Hematopoietic multipotent progenitor cell (in vitro differentiated cells): ENCODE measurements around the gene CAVIN3. TPM values are rescaled to one million over a fixed set of nuclear protein-coding genes. Genes with fewer than 3 reads are reported as not detected.
"Not testable (repeated sequence)": the region's sequence is repeated elsewhere in the genome, so short reads cannot be mapped to it uniquely, and the experiment has no call there.

Experiments used
- DNase-seq, 3 donors: peaks; one replicate each; pipeline ENCODE4 v3.0.0-alpha.2; 2011 to 2015; ENCODE audit warnings: low read depth in 2 of 3, low spot score in 2 of 3
- total RNA-seq: library from RNA; depleted of rRNA; stranded (reverse); fragments of >200 nt; gene quantifications from one replicate; pipeline ENCODE4 v1.2.3, GENCODE V29; 2012

Gene CAVIN3
- total RNA-seq, 1 donor: 0.27 TPM

DNA sequence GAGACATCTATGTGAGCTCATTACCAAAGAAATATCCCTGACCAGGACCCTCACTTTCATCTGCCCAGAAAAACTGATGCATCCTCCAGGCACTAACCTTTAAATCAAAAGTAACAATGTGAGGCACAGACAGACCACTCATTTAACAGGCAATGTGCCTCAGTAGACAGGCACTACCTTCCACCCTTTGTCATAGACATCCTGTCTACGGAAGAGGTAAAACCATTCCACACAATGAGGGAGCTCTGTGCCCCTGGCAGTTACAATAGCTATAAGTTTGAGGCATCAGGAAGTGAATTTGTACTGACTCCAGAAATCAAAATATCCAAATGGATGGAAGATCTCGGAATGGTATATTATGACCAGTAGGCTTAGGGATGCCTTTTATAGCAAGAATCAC is 6.7 kb upstream of the CAVIN3 start:
- no peak for DNase-seq

DNA sequence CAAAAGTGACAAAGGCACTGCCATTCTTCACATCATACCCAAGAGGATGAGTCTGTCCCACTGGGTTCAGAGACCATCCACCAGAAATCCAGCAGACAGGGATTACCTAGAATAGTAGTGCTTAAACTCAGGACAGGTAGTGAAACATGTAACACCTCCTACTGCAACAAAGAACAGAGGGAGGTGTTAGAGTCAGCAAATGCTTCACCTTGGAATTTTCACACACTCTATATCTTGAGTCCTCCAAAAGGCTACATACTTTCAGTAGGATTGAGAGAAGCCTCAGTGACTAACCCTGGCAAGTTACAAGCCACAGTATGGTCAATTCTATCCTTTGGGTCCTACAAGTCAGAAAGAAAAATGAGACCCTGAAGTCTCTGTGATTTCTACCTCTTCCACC is 6.0 kb upstream of the CAVIN3 start:
- DNase-seq: no peak

DNA sequence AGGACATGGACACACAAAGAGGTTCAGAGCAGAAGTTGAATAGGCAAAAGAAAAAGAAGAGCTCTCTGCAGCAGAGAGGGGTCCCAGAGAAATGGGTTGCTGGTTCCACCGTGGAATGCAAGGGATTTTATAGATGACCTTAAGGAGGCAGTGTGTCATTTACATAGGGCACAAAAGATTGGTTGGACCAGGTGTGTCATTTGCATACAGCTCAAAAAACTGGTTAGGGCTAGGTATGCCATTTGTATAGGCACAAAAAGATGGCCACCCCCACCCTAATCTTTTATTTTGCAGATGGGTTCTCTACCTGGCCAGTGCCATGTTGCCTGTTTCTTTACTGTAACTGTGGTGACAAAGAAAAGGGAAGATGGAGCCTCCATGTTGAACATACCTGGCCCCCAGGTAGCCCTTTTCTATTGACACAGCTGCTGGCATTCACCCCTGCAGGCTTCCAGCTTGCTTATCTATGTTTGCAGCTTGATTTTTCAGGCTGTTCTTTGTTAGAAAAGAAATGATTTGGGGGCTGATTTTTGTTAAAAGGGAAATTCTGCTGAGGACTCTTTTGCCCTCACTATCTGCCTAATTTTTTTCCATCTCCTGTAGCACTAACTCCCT is 3.1 kb upstream of the CAVIN3 start:
- DNase-seq: no peak

DNA sequence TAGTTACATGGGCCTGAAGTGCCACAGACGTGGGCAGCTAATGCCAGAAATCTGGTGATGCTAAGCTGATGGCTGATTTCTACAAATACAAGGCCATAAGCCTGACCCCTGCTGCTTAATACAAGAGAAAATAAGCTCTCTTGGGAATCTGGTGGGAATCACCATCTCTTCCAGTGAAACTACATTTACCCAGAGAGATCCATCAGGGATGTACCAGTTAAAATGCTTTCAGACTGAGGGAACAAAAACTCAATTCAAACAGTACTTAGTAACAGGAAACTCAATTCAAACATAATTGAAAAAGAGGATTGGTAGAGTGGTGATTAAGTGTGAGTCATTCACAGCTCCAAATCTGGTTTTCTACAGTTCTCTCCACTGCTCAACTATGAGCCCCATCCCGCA is 1.7 kb upstream of the CAVIN3 start:
- no peak for DNase-seq

DNA sequence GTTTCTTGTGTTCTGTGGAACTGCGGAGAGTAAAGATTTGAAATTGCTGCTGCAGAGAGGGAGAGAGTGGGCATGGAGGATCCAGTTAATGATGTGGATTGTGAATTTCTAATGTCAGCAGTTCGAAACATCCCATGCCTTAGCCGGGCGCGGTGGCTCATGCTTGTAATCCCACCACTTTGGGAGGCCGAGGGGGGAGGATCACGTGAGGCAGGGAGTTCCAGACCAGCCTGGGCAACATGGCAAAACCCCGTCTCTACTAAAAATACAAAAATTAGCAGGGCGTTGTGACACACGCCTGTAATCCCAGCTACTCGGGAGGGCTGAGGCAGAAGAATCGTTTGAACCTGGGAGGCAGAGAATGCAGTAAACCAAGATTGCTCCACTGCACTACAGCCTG is 1.1 kb upstream of the CAVIN3 start:
- no peak for DNase-seq

DNA sequence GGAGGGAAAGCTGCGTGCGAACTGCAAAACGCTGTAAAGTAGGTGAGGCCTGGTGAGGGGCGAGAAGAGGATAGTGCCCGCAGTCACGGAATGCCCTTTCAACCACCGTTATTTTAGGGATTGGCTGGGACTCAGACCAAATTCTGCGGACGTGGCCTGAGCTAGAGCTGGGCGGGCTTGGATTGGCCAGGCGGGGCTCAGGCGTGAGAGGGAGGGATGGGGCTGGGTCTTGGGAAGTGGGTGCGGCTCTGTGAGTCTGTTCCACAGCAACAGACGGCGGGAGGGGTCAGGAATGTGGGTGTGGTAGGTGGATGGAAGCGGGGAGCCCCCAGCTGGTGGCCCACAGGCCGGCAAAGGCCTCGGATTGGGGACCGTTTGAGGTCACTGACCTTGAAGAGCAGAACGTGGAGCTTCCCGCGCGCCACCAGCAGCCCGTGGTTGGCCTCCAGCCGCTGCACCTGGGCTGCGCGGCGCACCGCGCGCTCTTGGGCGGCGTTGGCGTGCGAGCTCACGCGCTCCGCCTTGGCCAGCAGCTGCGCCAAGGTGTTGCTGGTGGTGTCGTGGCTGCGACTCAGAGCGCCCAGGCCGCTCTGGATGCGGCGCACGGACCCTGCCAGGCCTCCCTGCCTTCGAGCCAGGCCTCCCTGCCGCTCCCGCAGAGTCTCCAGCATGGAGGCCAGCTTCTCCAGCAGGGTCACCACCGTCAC is 444 bp downstream of the CAVIN3 start:
- peak in 2 of 3 donors; percentile 12 for DNase-seq

DNA sequence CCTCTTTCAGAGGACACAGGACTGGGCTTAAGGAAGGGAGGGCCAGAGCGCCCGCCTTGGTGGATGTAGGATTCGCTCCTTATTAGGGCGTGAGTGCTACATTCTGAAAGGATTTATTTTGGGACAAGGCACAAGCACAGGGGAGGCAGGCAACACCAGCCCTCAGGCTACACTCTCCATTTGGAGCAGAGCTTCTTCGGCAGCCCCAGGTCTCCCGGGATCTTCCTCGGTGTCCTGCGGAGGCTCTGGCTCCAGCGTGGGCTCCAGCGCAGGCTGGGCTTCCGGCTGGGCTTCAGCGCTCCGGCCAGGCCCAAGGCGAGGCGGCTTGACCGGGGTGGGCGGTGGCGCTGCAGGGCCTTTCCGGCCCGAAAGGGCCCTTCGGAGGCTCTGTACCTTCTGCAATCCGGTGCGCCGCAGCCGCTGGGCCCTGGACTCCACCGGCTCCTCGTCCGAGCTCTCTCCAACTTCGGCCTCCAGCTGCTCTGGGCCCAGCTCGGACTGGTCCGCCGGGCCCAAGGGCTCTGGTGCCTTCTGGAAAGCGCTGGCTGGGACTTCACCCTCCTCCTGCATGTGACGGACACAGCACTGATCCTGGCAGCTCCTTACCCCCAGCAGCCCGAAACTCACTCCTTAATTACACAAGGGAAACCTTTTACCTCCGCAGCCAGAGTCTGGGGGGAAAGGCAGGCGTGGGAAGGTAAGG is 1.1 kb downstream of the CAVIN3 start:
- no peak for DNase-seq

DNA sequence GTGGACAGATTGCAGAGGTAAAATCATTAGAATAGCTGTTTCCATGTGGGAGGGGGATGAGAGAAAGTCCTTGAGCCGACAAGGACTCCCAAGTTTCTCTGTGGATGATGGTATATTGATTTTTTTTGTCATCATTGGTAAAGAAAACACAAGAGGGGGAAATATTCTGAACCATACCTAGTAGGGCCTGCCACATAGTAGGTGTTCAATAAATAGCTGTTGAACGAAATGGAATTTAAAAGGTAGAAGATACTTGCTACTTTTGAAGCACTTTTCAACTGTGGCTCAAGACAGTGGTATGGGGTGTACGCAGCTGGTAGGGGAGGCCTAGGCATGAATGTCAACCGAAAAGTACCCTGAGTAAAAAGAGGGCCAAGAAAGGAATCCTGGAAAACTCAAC is 2.1 kb downstream of the CAVIN3 start:
- no peak for DNase-seq

DNA sequence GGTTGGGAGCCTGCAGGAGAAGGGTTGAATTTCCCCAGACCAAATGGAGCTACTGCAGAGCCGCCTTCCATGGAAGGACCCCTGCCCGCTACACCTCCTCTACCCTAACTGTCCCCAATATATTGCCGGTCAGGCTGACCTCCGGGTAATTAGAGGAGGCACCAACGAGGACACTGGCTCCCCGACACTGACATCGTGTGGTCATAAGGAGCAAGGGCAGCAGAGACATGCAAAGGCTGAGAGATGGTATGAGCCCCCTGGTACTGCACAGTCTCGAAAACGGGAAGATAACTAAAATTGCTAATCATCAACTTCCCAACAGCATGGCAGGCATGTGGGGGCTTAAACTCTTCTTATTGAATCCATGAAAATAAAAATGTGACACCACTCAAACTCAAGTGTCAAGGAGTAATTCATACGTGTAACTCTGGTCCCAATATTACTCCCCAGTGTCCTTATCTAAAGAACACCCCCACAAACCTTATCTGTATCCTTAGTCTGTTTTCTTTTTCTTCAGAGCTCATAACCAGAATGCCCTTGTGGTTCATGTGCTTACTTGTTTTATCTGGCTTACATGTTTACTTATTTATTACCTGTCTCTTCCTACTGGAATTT is 4.4 kb downstream of the CAVIN3 start:
- DNase-seq: peak; percentile 4 to 66 (median 46)

DNA sequence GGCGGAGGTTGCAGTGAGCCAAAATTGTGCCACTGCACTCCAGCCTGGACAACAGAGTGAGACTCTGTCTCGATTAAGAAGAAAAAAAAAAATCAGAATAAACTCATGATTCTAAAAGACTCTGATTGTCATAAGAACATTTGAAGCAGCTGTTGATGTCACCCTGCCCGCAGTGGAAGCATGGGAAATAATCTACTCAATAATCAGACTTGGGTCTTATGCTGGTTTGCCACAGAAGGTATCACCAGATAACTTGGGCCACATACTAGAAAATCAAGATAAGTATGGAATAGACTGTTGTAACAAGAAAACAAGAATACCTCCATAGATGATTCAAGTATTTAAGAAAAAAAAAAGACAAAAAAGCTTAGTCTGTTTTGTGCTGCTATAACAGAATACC is 8.2 kb downstream of the CAVIN3 start:
- no peak for DNase-seq

DNA sequence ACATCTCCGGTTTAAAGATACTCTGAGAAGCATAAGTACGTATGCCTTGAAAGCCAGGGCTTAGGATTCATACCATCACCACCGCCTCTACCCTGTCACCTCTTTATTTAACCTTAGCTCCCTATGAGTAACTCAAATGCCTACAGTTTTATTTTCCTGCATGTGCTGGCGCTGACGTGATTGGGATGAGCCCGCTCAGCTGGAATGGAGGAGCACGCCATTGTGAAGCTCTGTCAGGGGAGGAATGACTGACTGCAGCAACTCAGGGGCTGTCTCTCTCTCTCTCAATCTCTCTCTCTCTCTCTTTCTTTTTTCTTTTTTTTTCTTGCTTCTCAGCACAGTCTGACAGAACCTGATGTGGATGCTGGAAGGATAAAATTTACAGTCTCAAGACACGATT is 12.4 kb downstream of the CAVIN3 start:
- DNase-seq: no peak

DNA sequence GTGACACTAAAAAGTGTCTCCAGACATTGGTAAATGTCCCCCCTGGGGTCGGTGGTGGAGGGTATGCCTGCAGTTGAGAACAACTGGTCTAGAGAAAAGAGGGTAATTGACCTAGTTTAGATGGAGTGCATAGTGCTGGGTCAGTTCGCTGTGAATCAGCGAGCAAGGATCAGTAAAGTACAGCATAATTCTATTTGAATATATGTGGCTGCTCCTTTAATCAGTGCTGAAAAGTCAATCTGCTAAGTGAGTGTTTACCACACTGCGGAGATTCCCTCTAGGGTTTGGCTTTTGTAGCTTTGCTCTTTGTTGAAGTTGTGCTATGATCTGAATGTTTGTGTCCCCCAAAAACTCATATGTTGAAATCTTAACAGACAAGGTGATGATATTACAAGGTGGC is 15.0 kb downstream of the CAVIN3 start:
- DNase-seq: no peak

DNA sequence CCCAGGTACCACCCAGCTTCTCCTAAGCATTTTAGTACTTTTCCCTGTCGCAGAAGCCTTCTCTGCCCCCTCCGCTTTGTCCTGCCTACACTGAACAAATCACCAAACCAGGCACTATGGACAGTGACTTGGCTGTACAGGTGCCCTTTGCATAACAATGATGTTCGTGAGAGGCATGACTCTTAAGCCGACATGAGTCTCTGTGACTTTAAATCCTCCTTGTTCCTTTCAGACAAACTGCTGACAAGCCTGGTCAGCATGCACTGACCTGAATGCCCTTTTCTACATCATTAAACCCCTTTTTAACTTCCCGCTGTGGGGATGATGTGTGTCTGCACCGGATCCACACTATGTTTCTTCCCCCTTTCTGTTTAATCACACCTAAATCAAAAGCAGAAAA is 16.6 kb downstream of the CAVIN3 start:
- DNase-seq: no peak

DNA sequence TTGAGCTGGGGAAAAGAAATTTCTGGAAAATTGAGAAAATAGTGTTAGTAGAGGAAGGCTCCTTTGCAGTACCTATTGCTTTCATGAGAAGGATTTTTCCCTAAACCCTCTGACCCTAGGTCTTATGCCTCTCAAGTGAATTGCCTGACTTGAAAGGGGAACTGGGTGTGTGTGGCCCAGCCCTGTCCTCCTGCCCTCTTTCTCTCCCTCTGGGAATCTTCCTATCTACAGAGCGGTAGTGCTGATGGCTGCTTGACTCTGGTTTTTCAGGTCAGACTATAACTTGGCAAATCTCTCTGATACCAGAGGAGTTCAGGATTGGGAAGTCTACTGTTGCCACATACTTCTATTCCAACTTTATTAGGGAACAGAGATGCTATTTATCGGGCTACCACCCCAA is 19.2 kb downstream of the CAVIN3 start:
- no peak for DNase-seq

DNA sequence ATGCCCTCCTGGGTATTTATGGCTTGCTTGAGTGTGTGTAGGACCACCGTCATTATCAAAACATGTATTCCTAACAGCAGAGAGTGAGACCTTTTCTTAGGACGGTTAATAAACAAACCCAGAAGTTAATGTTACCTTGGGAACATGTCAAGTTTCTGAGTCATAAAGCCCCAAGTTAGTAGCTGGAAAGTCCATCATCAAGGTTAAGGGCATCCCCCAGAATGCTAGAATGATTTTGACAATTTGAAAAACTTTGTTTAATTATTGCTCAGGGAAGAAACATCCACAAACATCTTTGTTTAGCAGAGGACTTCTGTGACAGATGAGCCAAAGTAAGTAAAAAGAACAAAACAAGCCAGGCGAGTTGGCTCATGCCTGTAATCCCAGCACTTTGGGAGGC is 20.0 kb downstream of the CAVIN3 start:
- no peak for DNase-seq

DNA sequence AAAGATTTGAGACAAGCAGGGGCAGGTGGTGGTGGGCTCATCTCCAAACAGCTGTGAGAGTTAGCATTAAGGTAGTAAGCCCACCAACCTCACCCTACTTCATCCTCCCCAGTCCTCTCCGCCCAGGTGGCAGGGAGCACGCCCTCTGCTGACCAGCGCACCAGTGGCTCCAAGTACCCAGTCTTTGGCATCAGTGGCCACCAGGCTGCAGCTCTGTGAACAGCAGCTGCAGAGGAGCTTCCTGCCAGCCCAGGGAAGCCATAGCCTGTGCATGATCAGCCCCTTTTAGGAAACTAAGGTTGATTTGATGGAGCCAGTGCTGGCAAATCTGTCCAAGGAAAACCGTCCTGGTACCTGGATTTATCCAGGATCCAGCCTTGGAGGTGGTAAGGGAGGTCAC is 21.7 kb downstream of the CAVIN3 start:
- peak in 2 of 3 donors; percentile 14 to 40 for DNase-seq

DNA sequence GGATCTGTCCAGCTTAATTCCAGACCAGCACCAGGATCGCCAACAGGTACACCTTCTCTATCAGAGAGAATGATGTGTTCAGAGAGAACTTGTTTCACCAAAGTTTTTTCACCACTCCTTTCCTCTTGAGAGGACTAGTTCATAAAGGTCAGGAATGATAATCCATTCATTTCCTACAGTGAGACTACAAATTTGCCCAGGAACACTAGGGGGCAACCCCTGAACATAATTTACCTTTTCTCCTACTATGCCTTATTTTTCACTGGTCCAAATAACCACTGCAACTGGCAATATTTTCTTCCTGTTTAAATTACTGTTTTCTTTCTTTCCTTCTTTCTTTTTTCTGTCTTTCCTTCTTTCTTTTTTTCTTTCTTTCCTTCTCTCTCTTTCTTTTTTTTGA is 22.5 kb downstream of the CAVIN3 start:
- peak in 1 of 3 donors; percentile 6 for DNase-seq

DNA sequence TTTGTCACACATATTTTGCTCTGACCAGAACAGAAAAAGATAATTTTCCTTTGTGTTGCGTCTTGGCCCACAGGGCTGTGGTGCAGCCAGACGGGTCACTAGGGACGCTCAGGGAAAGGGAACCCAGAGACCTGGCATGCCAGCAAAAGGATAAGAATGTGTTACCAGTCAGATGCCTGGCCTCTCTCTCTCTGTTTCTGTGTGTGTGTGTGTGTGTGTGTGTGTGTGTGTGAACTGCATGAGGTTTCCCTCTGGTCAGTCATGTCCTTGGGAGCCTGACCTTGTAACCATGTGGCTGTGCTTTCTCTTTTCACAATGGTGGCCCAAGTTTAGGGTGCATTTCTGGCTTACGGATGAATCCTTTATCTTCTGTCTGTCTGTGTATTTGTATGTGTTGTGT is 35.3 kb downstream of the CAVIN3 start:
- DNase-seq: no peak

DNA sequence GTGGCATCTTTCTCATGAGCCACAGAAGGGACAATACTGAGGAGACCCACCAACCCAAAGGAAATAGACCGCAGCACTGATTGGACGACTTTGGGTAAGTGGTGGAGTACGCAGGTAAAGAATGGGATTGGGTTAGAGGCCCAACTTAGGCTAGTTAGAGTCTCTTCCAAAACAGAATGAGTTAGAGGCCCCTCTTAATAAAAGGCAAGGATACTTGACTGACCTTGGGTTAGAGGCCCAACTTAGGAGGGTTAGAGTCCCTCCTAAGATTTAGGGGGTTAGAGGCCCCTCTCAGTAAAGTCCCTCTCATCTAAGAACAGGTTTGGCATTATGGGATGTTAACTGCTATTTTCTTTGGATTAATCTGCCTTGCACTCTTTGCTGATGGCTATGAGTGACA is 36.1 kb downstream of the CAVIN3 start:
- no peak for DNase-seq

DNA sequence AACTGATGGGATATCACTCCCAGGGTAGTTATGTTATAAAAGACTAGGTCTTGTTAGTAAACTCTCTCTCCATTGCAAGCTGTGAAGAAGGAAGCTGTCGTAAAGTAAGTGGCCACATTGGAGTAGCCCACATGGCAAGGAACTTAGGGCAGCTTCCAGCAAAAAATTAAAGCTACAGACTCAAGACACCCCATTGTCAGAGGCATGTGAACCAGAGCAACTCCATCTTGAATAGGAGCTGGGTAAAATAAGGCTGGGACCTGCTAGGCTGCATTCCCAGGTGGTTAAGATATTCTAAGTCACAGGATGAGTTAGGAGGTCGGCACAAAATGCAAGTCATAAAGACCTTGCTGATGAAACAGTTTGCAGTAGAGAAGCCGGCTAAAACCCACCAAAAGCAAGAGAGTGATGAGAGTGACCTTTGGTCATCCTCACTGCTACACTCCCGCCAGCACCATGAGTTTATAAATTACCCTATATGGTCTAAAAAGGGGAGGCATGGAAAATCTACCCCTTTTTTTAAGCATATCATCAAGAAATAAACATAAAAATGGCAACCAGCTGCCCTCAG is 36.8 kb downstream of the CAVIN3 start:
- no peak for DNase-seq

DNA sequence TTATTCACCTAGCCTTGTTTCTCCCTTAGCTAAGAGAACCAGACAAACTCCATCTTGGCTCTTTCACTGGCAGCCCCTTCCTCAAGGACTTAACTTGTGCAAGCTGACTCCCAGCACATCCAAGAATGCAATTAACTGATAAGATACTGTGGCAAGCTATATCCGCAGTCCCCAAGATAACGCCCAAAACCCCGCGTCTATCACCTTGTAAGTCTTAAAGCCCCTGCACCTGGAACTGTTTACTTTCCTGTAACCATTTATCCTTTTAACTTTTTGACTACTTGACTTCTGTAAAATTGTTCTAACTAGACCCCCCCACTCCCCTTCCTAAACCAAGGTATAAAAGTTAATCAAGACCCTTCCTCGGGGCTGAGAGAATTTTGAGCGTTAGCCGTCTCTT is 39.5 kb downstream of the CAVIN3 start:
- DNase-seq: not testable (repeated sequence)
